Measurements from ENCODE around the gene ALKBH3.

ALKBH3 gene

DNA sequence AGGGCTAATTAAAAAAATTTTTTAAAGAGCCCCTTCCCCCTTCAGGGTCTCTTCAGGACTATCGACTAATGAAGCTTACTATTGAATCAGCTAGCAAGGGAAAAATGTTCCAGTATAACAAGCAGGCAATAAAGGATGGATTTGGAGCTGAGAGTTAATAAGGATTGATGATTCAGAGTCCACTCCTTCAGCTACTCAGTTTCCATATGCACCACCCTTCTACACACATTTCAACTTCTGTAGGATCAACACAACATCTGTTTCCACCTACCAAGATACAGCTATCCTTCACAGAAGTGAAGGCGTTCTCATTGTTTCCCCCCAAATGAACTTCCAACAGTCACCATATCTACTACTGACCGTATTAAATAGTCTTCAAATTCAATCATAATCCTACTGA is 6.6 kb upstream of the ALKBH3 start:
- no peak for DNase-seq (ENCODE audit: low read depth in 1 of 2, low spot score in 1 of 2)
- Histone ChIP-seq H3K27me3 (ENCODE audit: insufficient read depth, poor library complexity, severe bottlenecking) (peaks cover 3% of the 10 kb centered on the region), H3K27ac (replicated peaks) (no peak overlapping the region), H3K4me3 (replicated peaks; ENCODE audit: insufficient read depth, low read length) (no peak overlapping the region)
- TF ChIP-seq SPI1 (IDR thresholded peaks at IDR 0.05; ENCODE audit: borderline replicate concordance, low read depth) (no peak), POLR2AphosphoS5 (IDR thresholded peaks at IDR 0.05; ENCODE audit: low read depth) (no peak), GABPA (IDR thresholded peaks at IDR 0.05; ENCODE audit: low read depth) (no peak)
- TF ChIP-seq, protein P1, sequence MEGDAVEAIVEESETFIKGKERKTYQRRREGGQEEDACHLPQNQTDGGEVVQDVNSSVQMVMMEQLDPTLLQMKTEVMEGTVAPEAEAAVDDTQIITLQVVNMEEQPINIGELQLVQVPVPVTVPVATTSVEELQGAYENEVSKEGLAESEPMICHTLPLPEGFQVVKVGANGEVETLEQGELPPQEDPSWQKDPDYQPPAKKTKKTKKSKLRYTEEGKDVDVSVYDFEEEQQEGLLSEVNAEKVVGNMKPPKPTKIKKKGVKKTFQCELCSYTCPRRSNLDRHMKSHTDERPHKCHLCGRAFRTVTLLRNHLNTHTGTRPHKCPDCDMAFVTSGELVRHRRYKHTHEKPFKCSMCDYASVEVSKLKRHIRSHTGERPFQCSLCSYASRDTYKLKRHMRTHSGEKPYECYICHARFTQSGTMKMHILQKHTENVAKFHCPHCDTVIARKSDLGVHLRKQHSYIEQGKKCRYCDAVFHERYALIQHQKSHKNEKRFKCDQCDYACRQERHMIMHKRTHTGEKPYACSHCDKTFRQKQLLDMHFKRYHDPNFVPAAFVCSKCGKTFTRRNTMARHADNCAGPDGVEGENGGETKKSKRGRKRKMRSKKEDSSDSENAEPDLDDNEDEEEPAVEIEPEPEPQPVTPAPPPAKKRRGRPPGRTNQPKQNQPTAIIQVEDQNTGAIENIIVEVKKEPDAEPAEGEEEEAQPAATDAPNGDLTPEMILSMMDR (IDR thresholded peaks at IDR 0.05; ENCODE audit: insufficient read depth, low read length) = no peak
- TF ChIP-seq, protein P2, sequence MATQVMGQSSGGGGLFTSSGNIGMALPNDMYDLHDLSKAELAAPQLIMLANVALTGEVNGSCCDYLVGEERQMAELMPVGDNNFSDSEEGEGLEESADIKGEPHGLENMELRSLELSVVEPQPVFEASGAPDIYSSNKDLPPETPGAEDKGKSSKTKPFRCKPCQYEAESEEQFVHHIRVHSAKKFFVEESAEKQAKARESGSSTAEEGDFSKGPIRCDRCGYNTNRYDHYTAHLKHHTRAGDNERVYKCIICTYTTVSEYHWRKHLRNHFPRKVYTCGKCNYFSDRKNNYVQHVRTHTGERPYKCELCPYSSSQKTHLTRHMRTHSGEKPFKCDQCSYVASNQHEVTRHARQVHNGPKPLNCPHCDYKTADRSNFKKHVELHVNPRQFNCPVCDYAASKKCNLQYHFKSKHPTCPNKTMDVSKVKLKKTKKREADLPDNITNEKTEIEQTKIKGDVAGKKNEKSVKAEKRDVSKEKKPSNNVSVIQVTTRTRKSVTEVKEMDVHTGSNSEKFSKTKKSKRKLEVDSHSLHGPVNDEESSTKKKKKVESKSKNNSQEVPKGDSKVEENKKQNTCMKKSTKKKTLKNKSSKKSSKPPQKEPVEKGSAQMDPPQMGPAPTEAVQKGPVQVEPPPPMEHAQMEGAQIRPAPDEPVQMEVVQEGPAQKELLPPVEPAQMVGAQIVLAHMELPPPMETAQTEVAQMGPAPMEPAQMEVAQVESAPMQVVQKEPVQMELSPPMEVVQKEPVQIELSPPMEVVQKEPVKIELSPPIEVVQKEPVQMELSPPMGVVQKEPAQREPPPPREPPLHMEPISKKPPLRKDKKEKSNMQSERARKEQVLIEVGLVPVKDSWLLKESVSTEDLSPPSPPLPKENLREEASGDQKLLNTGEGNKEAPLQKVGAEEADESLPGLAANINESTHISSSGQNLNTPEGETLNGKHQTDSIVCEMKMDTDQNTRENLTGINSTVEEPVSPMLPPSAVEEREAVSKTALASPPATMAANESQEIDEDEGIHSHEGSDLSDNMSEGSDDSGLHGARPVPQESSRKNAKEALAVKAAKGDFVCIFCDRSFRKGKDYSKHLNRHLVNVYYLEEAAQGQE (IDR thresholded peaks at IDR 0.05; ENCODE audit: insufficient replicate concordance, low read depth) = no peak

DNA sequence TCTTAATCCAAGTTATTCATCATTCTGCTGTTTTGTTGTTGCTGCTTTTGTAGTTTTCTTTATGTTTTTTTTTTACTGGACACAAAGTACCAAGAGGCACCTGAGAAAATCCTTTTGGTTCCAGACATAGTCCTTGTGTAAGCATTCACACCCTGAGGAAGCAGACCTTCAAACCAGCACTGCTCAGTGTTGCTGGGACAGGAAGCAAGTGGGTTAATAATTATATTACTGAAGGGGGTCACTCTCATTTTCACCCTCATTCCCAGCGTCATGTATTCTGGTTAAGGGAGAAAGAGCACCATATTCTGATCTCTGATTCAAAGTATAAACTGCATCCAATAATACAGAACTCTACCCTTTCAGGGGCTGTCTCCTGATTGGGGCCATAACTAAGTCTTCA is 5.9 kb upstream of the ALKBH3 start:
- Histone ChIP-seq H3K27ac (replicated peaks) (no peak overlapping the region), H3K27me3 (ENCODE audit: insufficient read depth, poor library complexity, severe bottlenecking) (peaks cover 3% of the 10 kb centered on the region), H3K4me3 (replicated peaks; ENCODE audit: insufficient read depth, low read length) (no peak overlapping the region)
- DNase-seq (ENCODE audit: low read depth in 1 of 2, low spot score in 1 of 2) = no peak
- TF ChIP-seq GABPA (IDR thresholded peaks at IDR 0.05; ENCODE audit: low read depth) (no peak), SPI1 (IDR thresholded peaks at IDR 0.05; ENCODE audit: borderline replicate concordance, low read depth) (no peak)

DNA sequence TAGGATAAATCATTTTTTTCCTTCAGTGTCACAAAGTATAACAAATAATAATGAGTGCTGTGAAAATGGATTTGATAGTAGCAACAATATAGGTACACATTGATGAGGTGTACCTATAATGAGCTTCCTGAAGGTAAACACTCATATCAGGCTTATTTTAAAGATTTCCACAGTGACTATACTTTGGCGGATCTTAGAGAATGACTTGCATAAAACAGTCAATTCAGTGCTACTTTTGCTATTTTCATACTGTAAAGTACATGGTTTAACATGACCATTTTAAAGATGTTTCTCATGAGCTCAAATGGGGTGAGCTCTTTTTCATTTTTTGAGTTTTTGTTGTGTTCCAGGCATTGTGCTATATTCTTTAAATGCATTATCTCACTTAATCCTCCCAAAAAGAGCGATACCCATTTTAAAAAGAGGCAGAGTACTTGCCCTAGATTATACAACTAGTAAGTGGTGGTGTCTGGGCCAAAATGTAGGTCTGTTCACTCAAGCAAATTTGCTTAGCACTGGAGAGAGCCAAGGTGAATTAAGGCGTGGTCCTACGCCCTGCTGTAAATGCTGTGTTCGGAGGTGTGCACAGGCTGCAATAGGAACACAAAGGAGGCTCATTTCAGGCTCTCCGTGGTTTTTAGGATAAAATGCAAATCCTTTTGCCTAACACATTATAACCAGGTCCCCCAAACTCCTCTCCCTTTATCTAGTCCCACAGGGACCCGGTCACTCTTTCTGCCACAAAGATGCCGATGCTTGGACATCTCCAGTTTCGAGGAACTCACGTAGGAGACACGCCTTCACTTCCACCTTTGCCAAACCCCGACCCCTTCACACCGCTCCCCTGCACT is 617 bp upstream of the ALKBH3 start:
- DNase-seq (ENCODE audit: low read depth in 1 of 2, low spot score in 1 of 2) = no peak
- Histone ChIP-seq H3K27ac (replicated peaks) (peak overlapping the region; percentile 67), H3K4me3 (replicated peaks; ENCODE audit: insufficient read depth, low read length) (peak overlapping the region; percentile 80), H3K27me3 (ENCODE audit: insufficient read depth, poor library complexity, severe bottlenecking) (no peaks in the 10 kb centered on the region)
- TF ChIP-seq, protein P2 (IDR thresholded peaks at IDR 0.05; ENCODE audit: insufficient replicate concordance, low read depth) = no peak
- TF ChIP-seq POLR2AphosphoS5 (IDR thresholded peaks at IDR 0.05; ENCODE audit: low read depth) (no peak), SPI1 (IDR thresholded peaks at IDR 0.05; ENCODE audit: borderline replicate concordance, low read depth) (no peak), GABPA (IDR thresholded peaks at IDR 0.05; ENCODE audit: low read depth) (no peak)
- TF ChIP-seq, protein P1 (IDR thresholded peaks at IDR 0.05; ENCODE audit: insufficient read depth, low read length) = no peak

DNA sequence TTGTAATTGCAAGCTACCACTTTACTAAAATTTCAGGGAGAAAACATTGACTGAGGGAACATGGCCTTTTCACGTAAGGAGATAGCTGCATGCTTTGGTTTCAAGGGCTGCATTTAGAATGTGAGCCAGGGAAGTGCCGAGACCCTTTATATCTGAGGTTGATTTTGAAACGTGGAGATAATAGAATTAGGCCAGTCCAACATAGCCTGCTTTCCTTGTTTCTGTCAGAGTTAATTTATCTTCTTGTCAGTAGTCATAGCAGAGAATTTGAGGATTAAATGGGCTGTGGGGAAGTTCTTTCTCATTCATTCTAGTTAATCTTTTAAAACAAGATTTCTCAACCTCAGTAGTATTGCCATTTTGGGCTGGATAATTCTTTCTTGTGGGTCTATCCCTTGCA is 12.2 kb downstream of the ALKBH3 start:
- no peak for DNase-seq (ENCODE audit: low read depth in 1 of 2, low spot score in 1 of 2)
- TF ChIP-seq SPI1 (IDR thresholded peaks at IDR 0.05; ENCODE audit: borderline replicate concordance, low read depth) (no peak), POLR2AphosphoS5 (IDR thresholded peaks at IDR 0.05; ENCODE audit: low read depth) (no peak), GABPA (IDR thresholded peaks at IDR 0.05; ENCODE audit: low read depth) (no peak)
- TF ChIP-seq, protein P2 (IDR thresholded peaks at IDR 0.05; ENCODE audit: insufficient replicate concordance, low read depth) = no peak
- TF ChIP-seq, protein P1 (IDR thresholded peaks at IDR 0.05; ENCODE audit: insufficient read depth, low read length) = no peak
- no peak overlapping the region for H3K4me3 ChIP-seq (replicated peaks; ENCODE audit: insufficient read depth, low read length)
- H3K27ac ChIP-seq (replicated peaks) = no peak overlapping the region
- H3K27me3 ChIP-seq (ENCODE audit: insufficient read depth, poor library complexity, severe bottlenecking) = no peaks in the 10 kb centered on the region
